ENCODE data around the gene MCF2L2.

- TF ChIP-seq CTCF (IDR thresholded peaks at IDR 0.05; ENCODE audit: low read depth, low read length) (no peak), POLR2A (IDR thresholded peaks at IDR 0.05; ENCODE audit: extremely low read depth, insufficient read length) (no peak), MYC (IDR thresholded peaks at IDR 0.05; ENCODE audit: low read depth, low read length) (no peak)
These were observed 50.4 kb downstream of the MCF2L2 start for GRCh38 chr3:183378008-183378407.

All from NB4 (cell line).